ENCODE data around the gene IPPK.

DNA sequence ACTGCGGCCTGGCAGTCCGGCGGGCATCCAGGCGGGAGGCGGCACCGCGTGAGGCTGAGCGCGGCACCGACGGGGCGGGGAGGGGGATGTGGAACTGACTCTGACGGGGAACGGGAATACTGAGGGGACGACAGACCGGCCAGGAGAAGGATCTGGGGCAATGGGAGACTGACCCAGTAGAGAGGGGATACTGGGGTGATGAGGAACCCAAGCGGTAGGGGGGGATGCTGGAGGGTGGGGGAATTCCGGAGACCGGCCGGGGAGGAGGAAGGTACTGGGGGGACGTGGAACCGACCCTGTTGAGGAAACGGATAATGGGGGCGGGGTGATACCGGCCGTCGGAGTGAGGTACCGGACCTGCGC is 423 bp downstream of the IPPK start:
- TF ChIP-seq, protein P1, sequence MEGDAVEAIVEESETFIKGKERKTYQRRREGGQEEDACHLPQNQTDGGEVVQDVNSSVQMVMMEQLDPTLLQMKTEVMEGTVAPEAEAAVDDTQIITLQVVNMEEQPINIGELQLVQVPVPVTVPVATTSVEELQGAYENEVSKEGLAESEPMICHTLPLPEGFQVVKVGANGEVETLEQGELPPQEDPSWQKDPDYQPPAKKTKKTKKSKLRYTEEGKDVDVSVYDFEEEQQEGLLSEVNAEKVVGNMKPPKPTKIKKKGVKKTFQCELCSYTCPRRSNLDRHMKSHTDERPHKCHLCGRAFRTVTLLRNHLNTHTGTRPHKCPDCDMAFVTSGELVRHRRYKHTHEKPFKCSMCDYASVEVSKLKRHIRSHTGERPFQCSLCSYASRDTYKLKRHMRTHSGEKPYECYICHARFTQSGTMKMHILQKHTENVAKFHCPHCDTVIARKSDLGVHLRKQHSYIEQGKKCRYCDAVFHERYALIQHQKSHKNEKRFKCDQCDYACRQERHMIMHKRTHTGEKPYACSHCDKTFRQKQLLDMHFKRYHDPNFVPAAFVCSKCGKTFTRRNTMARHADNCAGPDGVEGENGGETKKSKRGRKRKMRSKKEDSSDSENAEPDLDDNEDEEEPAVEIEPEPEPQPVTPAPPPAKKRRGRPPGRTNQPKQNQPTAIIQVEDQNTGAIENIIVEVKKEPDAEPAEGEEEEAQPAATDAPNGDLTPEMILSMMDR (IDR thresholded peaks at IDR 0.05) = no peak
- no peak for TF ChIP-seq POLR2A (IDR thresholded peaks at IDR 0.05)

Data from lower leg skin (tissue), 3 donors.